Inferior parietal cortex (tissue), 1 donor: ENCODE measurements around the gene TLE4.
"Not testable (repeated sequence)": the region's sequence is repeated elsewhere in the genome, so short reads cannot be mapped to it uniquely, and the experiment has no call there.

Experiments used
- DNase-seq: peaks from one replicate; pipeline ENCODE4 v3.0.0-alpha.2; 2016; ENCODE audit errors: extremely low spot score

The TLE4 gene

DNA sequence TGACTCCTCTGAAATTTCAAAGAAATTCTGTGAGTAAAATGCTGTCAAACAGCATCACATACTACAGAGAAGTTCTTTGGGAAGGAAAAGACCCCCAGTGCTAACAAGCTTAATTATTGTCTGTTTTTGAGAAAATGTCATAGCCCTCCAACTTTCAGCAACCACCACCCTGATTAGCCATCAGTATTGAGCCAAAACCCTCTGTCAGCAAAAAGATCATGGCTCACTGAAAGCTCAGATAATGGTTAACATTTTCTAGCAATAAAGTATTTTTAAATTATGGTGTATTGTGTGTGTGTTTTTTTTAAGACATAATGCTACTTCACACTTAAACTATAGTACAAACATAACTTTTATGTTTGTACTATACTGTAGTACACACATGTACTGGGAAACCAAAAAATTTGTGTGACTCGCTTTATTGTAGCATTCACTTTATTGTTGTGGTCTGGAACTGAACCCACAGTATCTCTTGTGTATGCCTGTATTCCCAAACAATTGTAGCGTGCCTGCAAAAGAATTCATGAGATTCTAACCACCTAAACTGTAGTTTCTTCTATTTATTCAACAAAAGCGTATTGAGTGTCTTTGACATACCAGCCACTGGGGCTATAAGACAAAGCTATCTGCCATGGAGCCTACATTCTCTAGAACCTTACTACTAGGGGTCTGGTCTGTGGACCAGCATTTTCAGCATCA, 31.6 kb downstream of the TLE4 start:
- DNase-seq: no peak

DNA sequence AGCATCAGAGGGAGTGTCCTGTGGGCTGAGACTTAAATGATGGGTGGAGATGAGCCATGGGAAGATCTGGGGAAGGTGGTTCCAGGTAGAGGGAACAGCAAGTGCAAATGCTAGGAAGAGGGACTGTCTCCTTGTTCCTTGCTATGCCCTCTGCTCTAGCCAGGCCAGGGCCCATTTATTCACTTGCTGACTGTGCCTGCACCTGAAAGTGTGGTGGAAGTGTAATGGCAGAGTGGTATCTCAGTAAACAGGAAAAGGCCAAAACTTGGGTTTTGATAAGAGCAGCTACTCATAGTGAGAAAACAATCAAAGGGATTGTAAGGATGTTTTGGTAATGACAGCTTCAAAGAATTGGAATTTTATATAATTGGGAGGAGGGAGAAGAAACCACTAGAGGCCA, 32.4 kb downstream of the TLE4 start:
- DNase-seq: no peak

DNA sequence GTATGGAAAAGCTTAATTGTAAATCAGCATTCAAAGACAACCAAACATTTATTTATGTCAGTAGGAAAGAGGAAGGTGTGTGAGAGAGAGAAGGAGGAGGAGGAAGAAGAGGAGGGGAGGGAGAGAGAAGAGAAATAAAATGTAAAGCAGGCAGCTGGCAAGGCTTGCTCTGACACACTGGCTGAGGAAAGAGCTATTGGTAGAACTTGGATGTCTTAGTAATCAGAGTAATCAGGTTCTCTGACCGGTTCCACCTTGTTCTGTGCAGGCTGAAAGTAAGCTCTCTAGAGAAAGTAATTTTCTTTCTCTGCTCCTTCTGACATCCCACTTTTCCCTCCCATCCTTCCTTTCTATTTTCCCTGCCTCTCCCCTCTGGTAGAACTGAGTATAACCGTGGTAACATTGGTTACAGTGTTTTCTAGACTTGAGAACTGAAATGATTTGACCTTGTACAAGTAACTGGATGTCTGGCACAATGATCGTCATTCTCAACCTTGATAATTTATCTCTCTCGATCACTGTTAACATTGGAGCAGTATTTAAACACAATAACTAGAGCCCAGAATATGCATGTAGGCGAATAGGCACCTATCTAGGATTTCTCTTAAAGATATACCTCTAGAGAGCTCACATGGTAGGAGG, 33.3 kb downstream of the TLE4 start:
- no peak for DNase-seq

DNA sequence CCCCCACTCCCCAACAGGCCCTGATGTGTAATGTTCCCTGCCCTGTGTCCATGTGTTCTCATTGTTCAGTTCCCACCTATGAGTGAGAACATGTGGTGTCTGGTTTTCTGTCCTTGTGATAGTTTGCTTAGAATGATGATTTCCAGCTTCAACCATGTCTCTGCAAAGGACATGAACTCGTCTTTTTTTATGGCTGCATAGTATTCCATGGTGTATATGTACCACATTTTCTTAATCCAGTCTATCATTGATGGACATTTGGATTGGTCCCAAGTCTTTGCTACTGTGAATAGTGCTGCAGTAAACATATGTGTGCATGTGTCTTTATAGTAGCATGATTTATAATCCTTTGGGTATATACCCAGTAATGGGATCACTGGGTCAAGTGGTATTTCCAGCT, 34.8 kb downstream of the TLE4 start:
- DNase-seq: not testable (repeated sequence)

DNA sequence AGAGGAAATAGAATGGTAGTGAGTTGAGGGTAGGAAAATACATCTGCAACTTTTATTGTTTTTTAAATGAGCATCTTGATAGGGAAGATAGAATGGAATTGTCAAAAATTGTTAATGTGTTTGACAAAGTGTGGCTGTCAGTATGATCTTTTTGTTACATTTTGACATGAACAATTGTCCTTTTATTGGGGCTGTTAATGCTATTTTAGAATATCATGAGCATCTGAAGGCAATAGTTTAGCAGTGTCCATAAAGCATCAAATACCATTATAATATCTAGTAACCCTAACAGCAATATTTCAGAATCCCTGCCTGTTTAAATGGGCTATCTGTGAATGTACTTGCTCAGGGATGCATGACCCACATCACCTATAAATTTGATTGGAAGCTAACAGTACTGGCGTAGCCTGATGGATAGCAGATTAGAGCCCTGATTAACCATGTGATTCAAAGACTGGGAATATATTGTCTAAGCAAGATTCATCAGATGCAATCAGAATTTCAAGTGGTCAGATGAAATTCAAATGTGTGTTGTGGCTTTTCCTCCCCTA, 37.8 kb downstream of the TLE4 start:
- no peak for DNase-seq

DNA sequence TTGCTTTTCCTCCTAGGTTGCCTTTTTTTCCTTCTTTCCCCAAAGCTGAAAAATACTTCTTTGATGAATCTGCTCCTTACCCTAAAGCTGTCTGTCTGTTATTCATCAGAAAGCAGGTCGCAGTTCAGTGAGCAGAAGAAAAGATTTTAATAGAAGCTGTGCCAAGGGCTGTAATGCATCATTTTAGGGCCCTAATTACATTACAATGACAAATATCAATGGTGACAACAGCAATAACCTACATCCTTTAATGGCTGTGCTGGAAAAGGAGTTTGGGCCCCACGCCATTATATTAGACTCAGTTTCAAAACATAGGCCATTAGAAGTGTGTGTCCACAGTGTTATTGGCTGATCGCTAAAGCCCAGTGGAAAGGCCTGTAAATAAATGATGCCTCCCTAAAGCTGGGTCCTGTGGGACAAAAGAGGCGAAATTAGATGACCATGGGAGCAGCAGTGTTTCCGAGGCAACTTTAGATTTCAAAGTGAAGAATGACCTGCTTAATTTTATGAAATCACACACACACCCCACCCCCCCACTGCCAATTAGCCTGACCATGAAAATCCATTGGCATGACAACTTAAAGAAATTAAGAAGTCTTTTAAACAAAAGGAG, 38.4 kb downstream of the TLE4 start:
- DNase-seq: no peak

DNA sequence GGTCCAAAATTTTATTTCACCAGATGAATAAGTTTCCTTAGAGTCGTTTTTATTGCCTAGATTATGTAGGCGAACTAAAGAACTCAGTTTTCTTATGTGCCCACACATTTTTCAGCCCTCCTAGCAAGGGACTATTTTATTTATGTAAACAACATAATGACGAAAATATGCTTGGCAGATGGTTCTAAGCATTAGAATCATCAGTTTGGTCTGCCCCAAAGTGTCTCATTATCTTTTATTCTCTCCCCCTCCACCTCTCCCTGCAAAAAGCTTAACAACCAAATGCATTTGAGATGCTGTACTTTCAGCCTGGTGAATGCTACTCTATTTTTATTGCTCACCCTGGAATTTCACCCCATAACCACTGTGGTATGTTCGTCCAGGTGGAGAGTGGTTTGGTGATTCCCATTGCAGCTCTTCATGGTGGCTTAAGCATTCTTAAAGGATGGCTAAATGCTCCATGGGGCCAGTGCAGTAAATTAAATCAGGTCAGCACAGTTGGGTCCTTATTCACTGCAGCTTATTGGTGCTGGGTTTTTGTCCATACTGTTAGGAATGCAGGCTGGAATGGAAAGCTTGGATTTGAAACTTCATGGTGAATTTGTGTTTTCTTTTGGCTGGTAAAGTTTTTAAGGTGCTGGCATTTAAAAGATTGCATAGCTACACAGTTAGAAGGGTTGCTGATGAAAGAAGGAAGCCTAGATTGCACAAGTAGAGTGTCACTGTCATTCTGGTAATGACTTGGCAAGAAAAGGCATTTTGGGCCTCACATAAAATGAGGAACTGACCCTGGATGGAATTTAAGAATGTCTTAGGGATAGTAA, 39.2 kb downstream of the TLE4 start:
- DNase-seq: no peak

DNA sequence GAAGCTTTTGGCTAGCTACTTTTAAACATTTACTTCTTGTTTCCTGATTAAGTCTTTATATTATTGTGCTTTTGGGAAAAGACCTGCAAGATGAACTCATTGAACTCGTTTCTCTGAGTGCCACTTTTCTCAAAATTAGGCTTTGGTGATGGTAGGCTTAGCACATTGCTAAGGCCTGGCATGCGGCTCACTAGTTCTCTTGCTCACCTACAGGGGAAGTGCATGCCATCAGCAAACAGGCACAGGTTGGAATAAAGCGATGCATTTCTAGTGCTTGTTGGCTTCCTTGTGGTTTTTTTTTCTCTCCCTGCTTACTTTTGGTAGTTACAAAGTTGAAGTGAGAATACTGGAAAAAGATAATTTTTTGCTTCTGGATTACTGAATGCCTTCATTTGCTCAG, 41.4 kb downstream of the TLE4 start:
- DNase-seq: no peak

DNA sequence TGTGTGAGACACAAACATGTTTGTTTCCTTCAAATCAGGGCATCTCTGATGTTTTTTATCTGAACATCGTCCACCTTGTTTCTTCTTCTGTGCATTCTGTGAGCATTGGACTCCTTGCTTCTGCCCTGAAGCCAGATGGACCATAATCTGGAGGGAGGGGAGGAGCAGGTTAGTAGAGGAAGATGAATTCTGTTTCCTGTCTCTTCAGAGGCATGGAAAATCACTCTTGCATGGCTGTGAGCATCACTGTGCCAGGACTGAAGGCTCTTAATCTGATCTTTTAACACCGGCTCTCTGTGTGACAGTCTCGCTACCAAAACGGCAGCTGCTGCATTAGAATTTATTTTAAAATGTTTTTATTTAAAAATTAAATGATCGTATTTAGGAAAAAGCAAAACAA, 43.3 kb downstream of the TLE4 start:
- DNase-seq: no peak

DNA sequence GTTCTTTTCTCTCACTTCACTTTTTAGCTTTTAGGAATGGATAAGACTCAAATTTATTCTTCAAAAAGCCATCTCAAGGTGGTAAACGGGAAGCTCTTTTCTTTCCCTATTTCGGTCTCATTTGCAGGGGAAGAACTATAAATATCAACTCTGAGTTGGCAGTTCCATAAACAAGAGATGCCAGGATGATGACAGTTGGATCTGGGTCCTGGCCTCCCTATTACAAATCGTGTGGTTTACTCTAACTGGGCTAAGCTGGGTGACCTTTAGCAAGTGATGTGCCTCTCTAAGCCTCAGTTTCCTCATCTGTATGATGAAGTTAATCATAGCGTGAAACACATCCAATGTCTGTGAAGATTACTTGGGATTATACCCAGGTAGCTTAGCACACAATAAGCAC, 44.2 kb downstream of the TLE4 start:
- DNase-seq: no peak

DNA sequence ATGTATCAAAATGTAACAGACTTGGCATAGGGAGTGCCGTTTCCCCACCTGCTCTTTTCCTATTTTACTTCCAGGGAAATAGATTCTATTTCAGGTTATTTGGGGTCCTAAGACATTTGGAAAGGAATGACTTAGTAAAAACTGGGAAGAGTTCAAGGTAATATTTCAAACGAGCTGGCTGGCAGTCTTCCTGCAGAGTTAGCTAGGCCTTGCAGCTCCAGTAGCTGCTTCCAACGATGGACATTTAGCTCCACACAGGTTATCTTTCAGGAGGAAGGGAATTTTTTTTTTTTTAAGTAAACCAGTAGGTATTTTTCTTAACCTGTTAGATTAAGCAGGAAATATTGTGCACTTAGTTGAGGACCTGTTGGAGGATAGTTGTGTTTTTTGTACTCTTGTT, 45.2 kb downstream of the TLE4 start:
- no peak for DNase-seq

DNA sequence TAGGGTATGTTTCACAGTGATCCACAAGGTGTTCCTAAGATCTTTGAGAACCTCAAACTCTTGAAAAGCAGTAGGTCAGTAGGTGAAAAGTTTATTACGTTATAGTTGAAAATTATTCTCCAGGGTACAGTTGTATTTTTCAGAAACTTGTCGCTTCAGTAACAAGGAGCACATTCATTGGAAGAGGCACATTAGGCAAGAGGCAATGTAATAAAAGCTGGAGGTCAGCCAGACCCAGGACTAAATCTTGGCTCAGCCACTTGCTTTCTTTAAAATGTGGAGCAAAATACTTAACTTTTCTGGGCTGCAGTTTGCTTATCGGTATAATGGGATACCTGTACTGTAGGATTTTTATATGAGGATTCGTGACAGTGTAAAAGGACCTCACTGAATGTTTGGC, 45.6 kb downstream of the TLE4 start:
- DNase-seq: no peak

DNA sequence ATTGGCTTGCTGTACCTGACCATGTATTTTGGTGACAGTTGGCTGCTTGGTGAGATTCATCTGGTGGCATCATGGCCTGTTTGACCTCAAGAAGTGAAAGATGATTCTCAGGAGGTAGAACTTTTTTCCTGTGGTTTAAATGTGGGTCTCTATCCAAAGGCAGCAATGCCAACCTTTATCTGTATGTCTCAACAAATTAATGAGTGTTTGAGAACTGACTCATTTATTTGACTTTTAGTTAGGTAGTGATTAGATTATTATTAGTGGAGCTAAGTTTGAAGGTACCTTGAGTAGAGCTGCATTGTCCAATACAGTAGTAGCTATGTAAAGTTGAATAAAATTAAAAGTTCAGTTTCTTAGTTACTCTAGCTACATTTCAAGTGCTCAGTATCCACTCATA, 48.2 kb downstream of the TLE4 start:
- DNase-seq: no peak

DNA sequence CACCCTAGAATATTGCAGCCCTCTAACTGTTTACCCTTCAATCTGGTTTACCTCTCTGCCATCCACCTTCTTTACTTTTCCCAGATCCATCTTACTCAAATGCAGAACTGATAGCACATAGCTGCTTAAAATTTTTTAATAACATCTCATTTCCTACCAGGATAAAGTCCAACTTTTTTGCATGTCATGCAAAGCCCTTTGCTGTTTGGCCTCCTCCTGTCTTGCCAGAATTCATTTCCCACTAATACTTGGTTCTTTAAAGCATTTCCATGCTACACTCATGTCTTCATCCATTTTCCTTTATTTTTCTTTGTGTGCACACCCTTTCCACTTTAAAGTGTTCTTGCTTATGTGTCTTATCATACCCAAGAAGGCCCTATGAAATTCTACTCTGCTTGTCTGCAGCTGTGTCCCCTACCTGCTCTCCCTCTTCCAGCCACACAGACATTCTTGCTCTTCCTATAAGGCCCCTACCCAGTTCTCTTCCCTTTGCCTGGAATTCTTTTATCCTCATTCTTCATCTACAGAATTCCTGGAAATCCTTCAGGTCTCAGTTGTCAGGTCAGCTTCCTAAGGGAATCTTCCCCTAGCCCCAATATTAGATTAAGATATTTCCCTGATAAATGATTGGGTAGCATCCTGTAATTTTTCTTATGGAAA, 50.3 kb downstream of the TLE4 start:
- no peak for DNase-seq

DNA sequence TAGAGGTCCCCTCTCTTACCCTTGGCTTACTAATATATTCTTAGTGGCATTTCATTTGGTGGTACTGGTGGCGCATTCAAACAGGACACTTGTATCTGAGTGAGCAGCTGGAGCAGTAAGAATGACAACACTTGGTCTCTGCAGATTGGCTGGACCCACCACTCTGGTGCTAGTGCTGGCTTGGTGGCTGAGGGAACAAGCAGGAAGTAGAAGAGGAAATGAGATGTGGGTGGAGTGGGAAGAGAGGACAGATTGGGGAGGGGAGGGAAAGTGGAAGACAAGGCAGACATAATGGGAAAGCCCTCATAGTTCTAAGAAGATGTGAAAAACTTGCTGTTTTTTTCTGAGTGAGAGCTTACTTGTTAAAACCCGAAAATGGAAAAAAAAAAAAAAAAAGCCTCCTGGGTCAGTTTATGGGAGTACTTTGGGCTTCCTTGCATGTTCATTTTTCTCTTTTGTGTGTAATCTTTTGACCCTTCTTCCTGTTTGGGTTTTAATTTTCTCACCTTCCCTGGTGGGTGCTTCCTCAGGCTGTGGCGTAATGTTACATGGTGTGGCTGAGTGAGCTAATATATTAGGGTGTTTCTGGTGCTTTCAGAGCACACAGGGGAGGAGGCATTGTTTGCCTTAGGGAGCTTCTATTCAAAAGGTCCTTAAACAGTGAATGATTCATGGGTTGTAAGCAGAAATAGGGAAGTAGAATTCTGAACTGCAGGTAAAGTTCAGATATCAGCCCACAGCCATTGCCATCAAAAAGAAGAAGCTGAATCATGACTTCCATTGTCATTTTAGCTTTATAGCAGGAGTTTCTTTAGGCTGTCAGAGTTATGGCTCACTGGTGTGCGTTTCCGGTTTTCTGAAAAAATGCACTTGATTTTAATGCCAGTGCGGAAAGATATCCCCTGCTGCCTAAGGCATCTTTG, 52.3 kb downstream of the TLE4 start:
- DNase-seq: no peak

DNA sequence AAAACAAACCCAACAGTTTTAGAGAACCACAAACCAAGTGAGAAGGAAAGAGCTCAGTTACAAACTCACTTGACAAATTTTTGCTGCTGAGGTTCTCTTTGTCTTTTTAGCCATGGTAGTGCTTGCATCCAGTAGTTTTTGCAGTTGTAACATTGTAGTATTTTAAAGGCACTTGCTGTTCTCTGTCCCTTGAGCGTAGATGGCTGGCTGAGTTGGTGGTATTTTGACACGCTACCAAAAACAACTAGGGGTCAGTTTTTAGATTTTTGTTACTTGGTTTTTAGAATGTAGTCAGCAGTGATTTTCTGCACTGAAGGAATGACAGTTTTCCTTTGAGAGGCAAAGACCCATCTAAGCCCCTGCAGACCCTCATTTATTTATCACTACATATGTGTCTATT, 58.0 kb downstream of the TLE4 start:
- DNase-seq: no peak

DNA sequence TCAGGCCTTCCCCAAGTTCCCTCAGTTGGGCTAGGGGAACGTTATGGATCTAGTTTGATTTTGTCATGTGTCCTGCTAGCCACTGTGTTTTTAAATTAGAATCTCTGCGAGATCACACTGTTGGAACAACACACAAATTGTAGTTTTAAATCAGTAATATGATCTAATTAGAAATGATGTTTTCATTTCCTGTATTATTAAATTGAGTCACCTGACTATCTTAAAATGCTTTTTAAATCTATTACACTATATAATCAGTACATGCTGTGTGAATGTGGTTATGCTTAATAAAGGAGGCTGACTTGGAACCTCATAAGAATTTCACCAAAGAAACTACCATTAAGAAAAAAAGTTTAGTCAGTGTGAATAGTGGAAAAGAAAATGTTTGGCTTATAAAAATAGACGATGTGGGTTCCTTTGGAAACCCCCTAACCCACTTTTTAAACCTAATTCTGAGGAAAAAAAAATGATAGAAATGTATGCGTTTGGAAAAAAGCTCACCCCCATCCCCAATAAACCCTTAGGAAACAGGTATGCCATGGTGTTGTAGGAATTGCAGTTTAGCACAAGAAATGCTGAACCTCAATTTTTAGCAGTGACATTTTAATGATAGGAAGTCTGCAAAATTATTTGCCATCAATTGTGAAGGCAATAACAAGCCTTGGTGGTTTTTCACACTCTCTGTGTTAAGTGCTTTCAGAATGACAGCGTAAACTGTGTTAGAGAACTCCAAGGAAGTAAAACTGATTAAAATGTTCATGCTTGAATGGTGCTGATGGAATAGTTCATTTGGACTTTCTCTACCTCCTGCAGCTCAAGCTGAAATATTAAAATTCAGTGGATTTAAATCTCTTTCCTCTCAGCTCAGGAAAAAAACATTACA, 59.0 kb downstream of the TLE4 start:
- no peak for DNase-seq

DNA sequence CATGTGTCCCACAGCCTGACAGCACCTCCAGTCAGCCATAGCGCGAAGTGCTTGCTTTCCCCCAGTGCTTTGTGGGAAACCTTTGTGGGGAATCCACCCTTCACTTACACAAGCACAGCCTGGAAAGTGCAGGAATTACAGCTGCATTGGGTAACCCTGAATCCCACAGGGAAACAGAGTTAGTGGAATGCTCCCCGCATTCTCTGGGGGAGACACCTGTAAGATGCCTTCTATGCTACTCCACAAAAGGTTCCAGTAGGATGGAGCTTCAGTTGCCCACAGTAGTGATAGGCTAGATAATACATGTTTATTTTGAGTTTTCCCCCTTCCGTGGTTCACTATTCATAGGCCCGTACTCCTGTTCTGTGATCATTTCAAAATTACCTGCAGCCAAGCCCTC, 60.3 kb downstream of the TLE4 start:
- no peak for DNase-seq

DNA sequence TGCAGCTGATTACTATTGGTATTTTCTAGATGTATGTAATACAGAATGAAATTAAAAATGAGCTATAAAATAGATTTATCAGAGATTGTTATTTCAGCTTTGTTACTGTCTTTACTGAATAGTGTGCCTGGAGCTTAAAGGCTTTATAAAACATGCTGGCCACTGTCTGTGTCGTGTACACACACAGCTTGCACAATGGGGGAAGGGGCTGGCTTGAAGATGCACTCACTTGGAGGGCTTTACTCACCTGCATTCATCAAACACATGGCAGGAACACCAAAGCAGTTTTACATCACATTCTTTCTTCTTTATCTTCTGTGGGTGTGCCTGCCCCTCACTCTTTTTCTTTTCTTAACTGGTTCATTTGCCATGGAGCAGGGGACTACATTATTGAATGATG, 60.9 kb downstream of the TLE4 start:
- DNase-seq: no peak

DNA sequence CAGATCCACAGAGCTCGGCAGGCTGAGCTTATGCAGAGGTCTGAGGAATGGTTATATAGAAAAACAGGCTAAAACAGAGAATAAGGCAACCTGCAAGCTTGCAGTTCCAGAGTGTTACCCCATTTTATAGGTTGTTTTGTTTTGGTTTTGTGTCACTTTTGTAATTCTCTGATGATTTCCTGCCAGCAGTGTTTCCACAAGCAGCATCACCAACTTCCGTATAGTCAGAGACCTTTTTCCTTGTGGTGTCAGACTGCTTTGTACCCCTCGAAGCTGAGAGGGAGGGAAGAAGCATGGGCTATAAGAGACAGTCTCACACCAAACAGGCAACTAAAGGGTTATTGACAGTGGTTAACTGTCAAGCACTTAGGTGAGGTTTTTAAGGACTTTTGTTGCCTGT, 61.8 kb downstream of the TLE4 start:
- DNase-seq: no peak
